Myocyte (in vitro differentiated cells): ENCODE data around the gene GRPEL2. TPM values are rescaled to one million over a fixed set of nuclear protein-coding genes. Genes with fewer than 3 reads are reported as not detected.

Experiments
- DNase-seq: peaks from one replicate; pipeline ENCODE4 v3.0.0-alpha.2; 2012; ENCODE audit warnings: low read depth
- total RNA-seq: library from RNA; depleted of rRNA; stranded (reverse); fragments of >200 nt; gene quantifications from 2 replicates; pipeline ENCODE4 v1.2.3, GENCODE V29; 2014

The GRPEL2 gene
- total RNA-seq, 1 donor from 2014 or later: 14.3 TPM

GRCh38 chr5:149355688-149356087 is 10.4 kb downstream of the GRPEL2 start:
- DNase-seq: no peak

GRCh38 chr5:149356391-149356790 is 11.1 kb downstream of the GRPEL2 start:
- DNase-seq: no peak

DNA sequence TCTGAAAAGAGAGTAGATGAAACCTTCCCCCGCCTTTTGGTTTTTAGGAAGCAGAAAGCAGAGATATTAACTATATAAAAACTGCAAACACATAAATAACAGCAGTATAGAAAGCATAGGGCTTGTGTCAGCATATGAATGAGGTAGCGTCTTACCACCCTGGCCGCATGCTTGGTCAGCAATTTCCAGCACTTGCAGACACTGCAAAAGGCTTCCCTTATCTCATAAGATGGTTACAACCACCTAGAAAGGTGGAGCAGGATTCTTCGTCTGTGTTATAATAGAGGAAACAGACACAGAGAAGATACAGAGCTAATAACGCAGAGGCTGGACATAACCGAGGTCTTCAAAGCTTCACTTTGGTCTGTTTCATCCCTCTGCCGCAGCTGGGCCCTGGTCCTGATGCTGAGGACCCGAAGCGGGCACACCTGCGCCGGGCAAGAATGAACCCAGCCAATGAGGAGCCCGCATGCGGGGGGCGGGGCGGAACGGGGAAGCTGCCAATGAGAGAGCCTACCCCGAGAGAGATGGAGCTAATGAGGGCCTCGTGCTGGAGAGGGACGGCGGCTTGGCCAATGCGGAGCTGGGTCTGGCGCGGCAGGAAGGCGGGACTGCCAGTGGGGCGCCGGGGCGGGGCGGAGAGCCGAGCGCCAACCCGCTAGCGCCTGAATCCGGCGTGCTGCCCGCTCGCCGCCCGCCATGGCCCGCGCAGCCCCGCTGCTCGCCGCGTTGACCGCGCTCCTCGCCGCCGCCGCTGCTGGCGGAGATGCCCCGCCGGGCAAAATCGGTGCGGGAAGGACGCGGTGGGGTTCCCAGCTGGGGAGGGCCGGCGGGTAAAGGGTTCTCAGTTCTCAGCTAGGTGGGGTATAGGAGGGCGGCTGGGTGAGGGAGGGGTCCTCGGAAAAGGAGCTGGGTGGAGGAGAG is 12.3 kb downstream of the GRPEL2 start, which contains the start of gene PCYOX1L:
TSS of gene PCYOX1L (plus strand) at position 677 of the 924 bp plus-strand sequence. CDS start at position 700, 23 bp downstream.
- DNase-seq: peak; percentile 94

- DNase-seq: no peak
Measured at GRCh38 chr5:149358294-149358651, 13.0 kb downstream of the GRPEL2 start.

- no peak for DNase-seq
Measured at GRCh38 chr5:149358868-149359495, 13.7 kb downstream of the GRPEL2 start.

GRCh38 chr5:149360272-149360671 is 15.0 kb downstream of the GRPEL2 start:
- no peak for DNase-seq

DNA sequence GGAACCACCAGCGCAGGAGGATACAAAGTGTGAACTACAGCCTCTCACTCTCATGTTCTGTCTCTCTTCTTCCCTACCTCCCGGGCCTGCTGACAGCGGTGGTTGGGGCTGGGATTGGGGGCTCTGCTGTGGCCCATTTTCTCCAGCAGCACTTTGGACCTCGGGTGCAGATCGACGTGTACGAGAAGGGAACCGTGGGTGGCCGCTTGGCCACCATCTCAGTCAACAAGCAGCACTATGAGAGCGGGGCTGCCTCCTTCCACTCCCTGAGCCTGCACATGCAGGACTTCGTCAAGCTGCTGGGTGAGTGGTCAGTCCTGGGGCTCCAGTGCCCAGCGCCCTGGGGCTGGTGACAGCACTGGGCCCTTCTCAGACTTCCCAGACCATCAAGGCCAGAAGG is 17.2 kb downstream of the GRPEL2 start:
- DNase-seq: no peak

DNA sequence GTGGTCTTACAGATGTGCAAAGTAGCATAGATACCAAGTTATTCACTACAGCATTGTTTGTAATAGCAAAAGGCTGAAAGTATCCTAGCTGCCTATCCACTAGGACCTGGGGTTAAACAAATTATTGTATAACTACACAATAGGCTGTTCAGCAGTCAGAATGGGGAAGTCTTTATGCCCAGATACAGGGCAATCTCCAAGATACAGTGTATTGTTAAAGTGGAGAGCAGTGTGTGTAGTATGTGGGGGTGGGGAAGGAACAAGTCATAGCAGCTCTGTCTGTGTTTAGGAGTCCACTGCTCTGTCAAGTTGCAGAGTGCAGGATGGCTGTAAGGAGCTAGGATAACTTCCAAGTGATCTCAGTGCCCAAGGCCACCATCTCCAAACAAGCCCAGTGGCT is 18.1 kb downstream of the GRPEL2 start:
- DNase-seq: no peak

DNA sequence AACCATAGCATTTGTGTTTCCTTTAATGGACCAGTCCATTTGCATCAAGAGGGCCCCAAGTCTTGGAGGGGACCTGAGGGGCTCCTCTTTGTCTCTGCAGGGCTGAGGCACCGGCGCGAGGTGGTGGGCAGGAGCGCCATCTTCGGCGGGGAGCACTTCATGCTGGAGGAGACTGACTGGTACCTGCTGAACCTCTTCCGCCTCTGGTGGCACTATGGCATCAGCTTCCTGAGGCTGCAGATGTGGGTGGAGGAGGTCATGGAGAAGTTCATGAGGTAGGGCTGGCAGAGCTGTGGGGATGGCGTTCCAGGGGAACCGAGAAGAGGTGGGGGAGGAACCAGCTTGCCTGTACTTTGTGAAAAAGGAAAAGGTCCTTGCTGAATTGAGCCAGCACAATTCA is 18.6 kb downstream of the GRPEL2 start:
- DNase-seq: no peak

DNA sequence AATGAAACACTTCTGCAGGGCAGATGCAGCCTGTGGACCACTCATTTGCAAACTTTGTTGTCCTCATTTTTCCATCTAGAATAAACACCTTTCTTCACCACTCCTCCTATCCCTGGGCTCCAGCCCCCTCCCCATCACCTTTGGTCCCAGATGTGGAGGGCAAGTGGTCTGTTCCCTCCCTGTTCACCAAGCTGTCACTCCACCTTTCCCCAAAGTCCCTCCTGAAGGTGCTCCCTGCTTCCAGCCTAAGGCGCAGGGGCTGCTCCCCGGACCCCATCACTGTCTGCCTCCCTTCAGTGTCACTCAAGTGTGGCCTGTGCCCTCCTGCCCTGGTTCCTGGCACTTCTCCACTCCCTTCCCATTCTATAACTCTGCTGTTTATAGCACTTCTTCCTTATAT is 19.4 kb downstream of the GRPEL2 start:
- DNase-seq: no peak

GRCh38 chr5:149365418-149365817 is 20.1 kb downstream of the GRPEL2 start:
- DNase-seq: no peak

GRCh38 chr5:149366169-149366729 is 20.9 kb downstream of the GRPEL2 start:
- no peak for DNase-seq

GRCh38 chr5:149367249-149367971 is 22.1 kb downstream of the GRPEL2 start:
- peak; percentile 85 for DNase-seq

- DNase-seq: no peak
Measured at GRCh38 chr5:149367972-149368645, 22.8 kb downstream of the GRPEL2 start.

DNA sequence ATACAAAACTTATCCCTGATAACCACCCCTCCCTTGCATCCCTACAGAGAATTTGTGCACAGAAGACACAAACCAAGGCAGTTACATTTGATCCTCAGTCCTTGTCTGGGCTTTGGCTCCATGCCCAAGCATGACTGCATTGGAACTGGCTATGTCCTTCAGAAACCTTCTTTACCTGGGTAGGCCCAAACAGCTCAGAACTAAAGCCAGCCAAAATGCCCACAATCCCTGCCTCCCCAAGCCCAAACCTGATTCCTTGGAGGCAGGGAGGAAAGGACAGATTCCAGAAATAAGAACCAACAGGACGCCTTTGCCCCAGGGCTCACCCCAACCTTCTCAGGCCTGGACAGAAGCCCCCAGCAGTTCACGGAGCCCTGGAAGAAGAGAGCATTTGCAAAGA is 25.6 kb downstream of the GRPEL2 start:
- peak; percentile 43 for DNase-seq

DNA sequence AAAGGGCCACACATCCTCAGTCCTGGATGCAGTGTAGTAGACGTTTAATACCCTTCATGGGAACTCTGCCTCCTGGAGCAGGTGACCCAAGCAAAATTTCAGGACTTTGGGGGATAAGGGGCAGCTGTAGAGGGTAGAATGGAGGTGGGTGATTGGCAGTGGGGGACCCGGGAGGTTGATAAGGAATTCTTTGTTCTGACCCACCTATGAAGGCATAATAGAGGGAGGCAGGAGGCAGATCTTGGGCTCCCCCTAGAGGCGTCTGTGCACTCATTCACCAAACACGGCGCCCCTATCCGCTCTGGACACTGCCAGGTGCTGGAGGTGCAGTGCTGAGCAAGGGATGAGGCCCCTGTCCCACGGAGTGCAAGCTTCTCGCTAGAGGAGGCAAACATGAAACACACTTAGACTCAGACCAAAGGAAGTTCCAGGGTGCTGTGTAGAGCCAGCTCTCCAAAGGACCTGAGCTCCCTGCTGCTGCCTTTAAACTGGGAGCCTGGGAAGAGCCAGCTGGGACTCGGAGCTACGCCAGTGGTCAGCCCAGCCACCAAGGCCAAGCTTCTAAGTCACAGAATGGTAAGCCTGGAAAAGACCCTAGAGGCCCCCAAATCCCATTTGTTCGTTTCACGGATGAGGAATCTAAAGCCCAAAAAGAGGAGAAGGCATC is 26.1 kb downstream of the GRPEL2 start:
- peak; percentile 81 for DNase-seq

DNA sequence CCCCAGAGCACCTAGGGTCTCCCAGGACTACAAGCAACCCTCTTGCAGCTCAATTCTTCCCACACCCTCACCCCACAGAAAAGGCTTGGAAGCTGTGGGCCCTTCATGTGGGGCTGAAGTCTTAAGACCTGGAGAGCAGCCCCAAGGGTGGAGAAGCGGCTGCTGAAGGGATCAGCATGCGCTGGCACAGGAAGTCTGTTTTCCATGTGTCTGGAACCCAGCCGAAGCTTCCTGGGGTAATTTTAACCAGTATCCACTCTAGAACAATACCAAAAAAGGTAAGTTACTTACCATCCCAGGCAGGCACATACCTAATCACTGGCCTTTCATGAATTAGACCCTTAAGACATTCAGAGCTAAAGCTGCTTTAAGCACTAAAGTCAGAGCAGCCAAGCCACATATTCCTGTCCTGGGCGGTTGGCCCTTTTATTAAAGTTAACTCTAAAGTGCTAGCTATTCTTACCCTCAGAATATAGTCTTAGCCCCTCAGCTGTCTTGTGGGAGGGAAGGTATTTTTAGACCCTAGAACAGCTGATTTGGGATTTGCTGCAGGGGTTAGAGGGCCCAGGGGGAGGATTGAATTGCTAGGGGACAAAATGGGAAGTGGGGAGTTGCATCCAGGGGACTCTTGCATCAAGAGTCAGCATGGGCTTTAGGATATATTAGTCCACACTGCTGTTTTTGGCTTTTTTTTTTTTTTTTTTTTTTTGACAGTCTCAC is 26.9 kb downstream of the GRPEL2 start:
- peak; percentile 89 for DNase-seq

DNA sequence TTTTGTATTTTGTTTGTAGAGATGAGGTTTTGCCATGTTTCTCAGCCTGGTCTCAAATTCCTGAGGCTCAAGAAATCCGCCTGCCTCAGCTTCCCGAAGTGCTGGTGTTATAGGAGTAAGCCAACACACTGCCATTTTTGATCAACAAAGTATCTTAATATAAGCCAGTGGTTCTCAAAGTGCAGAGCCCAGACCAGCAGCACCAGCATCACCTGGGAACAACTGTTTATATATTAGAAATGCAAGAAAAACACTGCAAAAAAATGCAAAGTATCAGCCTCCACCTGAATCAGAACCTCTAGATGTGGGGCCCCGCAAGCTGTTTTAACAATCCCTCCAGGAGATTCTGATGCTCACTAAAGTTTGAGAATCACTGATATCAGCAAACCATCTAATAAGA is 27.6 kb downstream of the GRPEL2 start:
- DNase-seq: no peak

- no peak for DNase-seq
Measured at GRCh38 chr5:149374303-149374702, 29.0 kb downstream of the GRPEL2 start.

DNA sequence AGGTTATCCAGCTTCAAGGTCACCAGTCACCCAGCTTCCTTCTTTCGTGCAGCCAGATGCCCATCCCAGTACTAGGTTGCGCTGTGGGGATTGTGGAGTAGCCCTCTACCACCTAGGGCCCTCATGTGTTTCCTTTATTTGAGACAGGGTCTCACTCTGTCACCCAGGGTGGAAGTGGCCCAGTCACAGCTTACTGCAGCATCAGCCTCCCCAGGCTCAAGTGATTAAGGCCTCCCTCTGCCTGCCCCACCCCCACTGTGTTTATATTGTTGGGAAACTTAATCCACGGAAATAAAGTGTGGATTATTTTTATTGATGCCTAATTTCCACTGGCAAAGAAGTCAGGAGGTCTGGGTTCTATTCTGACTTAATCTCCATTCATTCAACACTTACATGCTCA is 29.5 kb downstream of the GRPEL2 start:
- DNase-seq: no peak
